DMS53 (cell line): ENCODE results near the gene RSPH6A.
"Not testable (repeated sequence)": the region's sequence is repeated elsewhere in the genome, so short reads cannot be mapped to it uniquely, and the experiment has no call there.

Source experiments
- DNase-seq: peaks from one replicate; lab custom pipeline; 2025; lab: John Stamatoyannopoulos, UW

Gene RSPH6A

GRCh38 chr19:45765702-45766295 lies 49.3 kb downstream of the RSPH6A start:
- no peak for DNase-seq

GRCh38 chr19:45764945-45765701 lies 50.0 kb downstream of the RSPH6A start:
- DNase-seq, result no peak

DNA sequence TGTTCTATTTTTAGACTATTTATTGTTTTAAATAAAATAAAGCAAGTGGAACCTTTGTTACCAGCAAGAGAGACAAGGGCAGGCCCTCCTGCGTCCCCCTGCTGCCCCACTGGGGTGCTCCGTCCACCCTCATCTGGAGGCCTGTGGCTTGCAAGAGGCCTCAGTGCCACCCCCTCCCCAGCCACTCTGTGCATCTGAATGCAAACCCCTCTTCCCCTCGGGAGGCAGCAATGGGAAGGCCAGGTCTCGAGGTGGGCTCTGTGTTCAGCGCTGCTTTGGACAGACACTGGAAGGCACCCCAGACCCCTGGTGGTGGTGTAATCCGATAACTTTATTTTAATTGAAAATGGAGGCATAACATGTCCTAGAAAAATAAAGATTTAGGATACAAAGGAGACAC lies 50.6 kb downstream of the RSPH6A start:
- DNase-seq, result no peak

DNA sequence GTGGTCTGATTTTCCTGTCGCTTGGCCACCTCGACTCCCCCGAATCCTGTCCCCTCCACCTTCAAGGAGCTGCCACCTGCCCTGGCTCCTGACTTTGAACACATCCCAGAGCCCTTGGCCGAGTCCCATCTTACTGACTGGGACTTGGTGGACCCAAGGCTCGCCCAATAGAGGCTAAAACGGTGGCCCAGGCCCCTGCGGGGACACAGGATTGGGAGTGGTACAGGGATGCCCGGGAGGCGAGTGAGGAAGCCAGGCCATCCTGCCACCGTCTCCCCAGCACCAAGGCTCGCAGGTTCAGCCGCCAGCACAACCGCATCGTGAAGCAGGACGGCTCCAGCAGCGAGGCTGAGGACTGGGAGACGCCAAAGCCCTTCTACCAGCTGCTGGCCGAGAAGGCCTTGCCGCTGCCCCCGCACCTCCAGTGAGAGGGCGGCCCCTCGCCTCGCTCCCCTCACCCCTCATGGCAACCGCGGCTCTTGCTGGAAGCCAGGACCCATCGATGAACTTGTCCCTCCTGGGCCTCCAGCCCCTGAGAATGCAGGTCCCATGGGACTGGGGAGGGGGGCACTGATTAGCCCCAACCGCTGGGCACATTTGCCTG lies 51.3 kb downstream of the RSPH6A start:
- DNase-seq, result no peak

GRCh38 chr19:45762870-45763631 lies 52.1 kb downstream of the RSPH6A start:
- DNase-seq, result no peak

- no peak for DNase-seq
Observed at GRCh38 chr19:45761714-45762113, 53.4 kb downstream of the RSPH6A start.

DNA sequence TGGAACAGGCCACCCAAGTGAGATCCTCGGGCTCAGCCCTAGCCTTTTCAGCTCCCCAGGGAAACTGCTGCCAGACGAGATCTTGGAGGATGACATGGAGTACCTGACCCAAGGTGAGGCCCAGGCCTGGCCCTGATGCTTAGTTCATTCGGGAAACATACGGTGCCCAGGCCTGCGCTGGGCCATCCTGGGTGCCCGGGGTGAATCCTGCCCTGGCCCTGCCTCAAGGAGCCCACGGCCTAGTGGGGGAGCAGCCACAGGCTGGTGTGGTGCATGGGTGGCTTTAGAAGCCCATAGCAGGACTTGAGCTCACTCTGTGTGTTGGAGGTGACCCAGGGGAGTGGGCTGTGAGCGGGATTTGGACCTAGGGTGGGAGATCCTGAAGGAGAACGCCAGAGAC lies 56.2 kb downstream of the RSPH6A start:
- DNase-seq, result no peak

DNA sequence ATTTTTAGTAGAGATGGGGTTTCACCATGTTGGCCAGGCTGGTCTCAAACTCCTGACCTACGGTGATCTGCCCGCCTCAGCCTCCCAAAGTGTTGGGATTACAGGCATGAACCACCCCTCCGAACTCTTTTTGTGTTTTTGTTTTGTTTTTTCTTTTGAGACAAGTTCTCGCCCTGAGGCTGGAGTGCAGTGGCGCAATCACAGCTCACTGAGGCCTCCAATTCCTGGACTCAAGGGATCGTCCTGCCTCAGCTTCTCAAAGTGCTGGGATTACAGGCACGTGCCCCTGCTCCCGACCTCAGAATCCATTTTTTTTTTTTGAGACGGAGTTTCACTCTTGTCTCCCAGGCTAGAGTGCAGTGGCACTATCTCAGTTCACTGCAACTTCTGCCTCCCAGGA lies 57.4 kb downstream of the RSPH6A start:
- no peak for DNase-seq

GRCh38 chr19:45754323-45754722 lies 60.8 kb downstream of the RSPH6A start:
- no peak for DNase-seq

DNA sequence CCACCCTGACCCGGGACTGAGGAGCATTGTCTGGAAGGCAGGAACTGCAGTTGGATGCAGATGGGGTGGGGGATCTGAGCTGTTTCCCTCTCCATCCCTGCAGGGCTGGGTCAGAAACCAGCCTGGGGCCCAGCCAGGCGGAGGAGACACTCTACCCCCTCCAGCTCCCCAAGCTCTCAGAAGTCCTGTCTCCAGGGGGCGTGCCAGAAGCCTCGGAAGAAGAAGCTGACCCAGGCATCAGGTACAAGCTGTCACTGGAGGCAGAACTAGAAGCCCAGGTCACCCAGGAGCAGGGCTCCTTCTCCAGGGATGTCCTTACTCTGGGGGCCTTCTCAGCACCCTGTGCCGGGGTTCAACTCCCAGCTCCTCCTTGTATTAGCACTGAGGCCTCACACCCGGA lies 61.6 kb downstream of the RSPH6A start:
- no peak for DNase-seq

DNA sequence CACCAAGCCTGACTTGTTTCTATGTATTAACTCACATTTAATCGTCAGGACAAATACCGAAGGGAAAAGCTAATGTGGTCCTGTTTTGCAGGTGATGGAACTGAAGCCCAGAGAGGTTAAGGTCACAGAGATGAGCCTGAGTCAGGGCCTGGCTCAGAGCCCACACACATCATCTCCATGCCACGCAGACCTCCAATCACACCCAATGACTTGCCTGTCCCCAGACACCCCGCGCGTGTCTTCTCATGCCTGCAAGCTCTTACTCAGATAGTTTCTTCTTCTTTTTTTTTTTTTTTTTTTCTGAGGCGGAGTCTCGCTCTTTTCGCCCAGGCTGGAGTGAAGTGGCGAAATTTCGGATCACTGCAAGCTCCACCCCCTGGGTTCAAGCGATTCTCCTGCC lies 62.5 kb downstream of the RSPH6A start:
- no peak for DNase-seq

DNA sequence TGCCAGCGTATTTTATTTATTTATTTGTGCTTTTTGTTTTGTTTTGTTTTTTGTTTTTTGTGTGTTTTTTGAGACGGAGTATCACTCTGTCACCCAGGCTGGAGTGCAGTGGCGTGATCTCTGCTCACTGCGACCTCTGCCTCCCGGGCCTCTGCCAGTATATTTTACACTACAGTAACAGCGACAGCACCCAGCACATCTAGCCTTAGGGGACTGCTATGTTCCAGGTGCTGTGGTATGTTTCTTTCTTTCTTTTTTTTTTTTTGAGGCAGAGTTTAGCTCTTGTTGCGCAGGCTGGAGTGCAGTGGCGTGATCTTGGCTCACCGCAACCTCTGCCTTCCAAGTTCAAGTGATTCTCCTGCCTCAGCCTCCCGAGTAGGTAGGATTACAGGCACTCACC lies 63.6 kb downstream of the RSPH6A start:
- DNase-seq, result not testable (repeated sequence)

DNA sequence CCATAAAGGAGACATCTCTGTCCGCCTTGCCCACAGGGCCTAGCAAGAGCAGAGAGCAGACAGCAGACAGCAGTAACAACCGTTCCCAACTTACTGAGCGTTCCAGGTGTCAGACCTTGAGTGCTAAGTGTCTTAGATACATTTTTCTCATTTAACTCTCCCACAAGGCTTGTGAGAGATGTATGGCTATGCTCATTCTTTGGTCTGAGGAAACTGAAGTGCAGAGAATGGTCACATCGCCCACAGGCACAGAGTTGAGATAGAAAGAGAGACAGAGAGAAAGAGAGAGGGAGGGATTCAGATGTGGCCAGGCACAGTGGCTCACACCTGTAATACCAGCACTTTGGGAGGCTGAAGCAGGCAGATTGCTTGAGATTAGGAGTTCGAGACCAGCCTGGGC lies 67.6 kb downstream of the RSPH6A start:
- no peak for DNase-seq

DNA sequence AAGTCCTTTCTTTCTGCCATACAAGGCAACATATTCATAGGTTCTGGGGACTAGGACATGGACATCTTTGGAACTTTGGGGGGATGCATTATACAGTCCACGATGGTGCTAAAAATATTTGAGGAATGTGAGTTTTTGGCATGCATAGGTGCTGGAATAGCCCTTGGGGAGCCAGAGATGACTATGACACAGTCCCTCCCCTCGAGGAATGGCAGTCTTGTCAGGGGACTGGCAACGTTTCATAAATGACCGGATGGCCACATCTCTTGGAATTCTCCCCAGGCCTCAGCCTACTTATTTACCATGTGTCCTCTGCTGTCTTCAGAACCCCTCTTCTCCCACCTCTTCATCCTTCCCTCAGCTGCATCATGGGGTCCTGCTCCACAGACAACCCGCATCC lies 68.2 kb downstream of the RSPH6A start:
- DNase-seq, result no peak
